GM13977 (cell line): Measurements from ENCODE around the gene GALNT13.

Source experiments
- DNase-seq: peaks from one replicate; pipeline ENCODE4 v3.0.0; 2012; ENCODE audit warnings: low spot score
- CTCF ChIP-seq: IDR thresholded peaks from 2 replicates; pipeline ENCODE4 v1.5.1; 2012; ENCODE audit warnings: mild to moderate bottlenecking, control low read depth; ENCODE audit not compliant: insufficient read depth; ENCODE audit errors: extremely low read depth, missing control alignments
- in situ Hi-C: fragments of 300-500 bp; cut with MboI; formaldehyde crosslinking; loops from one replicate; pipeline ENCODE4 v1.12.0; 2022; ENCODE audit warnings: low sequenced_read_pairs, low pct_unique_long_range_greater_than_20kb, mixed read lengths, inconsistent platforms; ENCODE audit not compliant: unreplicated experiment

GALNT13 gene

GRCh38 chr2:154267983-154268382 is 396.3 kb downstream of the GALNT13 start:
- in situ Hi-C loops: no loop called here
- no peak for DNase-seq
- TF ChIP-seq CTCF: no peak

GRCh38 chr2:154280543-154280942 is 408.8 kb downstream of the GALNT13 start:
- in situ Hi-C loops: no loop called here
- no peak for TF ChIP-seq CTCF
- DNase-seq: no peak

GRCh38 chr2:154289870-154290269 is 418.1 kb downstream of the GALNT13 start:
- no peak for TF ChIP-seq CTCF
- no peak for DNase-seq
- in situ Hi-C loops: no loop called here

GRCh38 chr2:154291511-154291910 is 419.8 kb downstream of the GALNT13 start:
- no peak for DNase-seq
- no peak for TF ChIP-seq CTCF
- in situ Hi-C loops: no loop called here

- in situ Hi-C loops: no loop called here
- TF ChIP-seq CTCF: no peak
- no peak for DNase-seq
These were observed 420.2 kb downstream of the GALNT13 start for GRCh38 chr2:154291927-154292326.

- in situ Hi-C loops: no loop called here
- TF ChIP-seq CTCF: no peak
- no peak for DNase-seq
These were observed 422.1 kb downstream of the GALNT13 start for GRCh38 chr2:154293864-154294263.
